ENCODE results near the gene KRTAP10-1. TPM values are rescaled to one million over a fixed set of nuclear protein-coding genes. Genes with fewer than 3 reads are reported as not detected.

The KRTAP10-1 gene
- total RNA-seq, 2 experiments from 2014 or later, result not detected

DNA sequence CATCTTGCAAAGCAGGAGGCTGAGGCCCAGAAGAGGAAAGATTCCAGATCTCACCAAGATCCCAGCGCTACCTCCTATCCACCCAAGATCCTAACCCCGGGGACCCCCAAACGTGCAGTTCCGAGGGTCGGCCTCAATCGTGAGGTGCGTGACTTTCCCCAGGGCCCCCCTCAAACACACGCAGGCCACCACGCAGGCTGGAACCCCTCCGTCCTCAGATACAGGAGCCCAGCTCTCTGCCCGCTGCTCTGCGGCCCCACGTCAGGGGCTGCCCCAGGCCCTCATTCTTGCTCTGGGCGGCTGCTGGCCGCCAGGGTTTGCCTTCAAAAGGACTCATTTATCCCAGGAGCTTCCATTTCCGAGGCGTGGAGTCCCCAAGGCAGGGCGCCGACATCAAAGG is 39.9 kb downstream of the KRTAP10-1 start:
- peaks cover 4% of the 10 kb centered on the region for H3K27me3 Mint-ChIP-seq

DNA sequence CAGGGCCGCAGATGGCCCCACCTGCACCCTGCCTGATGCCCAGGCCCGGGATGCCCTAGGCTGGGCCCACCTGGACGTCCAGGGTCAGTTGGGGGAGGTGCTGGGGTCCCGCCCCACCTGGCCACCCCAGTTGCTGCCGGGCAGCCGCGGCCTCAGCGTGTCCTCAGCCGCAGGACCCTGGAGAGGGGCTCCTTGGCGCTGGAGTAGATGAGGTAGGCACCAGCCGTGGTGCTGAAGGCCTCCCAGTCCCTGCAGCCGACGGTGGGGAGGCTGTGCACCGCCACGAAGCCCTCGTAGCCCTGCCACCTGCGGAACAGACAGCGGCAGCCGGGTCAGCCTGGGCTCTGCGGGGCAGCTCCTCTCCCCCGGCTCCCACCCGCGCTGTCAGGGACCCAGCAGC is 40.4 kb downstream of the KRTAP10-1 start:
- Mint-ChIP-seq H3K9me3 (no peaks in the 10 kb centered on the region), H3K27ac (no peak overlapping the region), H3K4me1 (peaks cover 2% of the 10 kb centered on the region), H3K27me3 (peaks cover 4% of the 10 kb centered on the region), H3K4me3 (no peak overlapping the region), H3K36me3 (no peaks in the 10 kb centered on the region)
- DNase-seq, result no peak

More for the DNA sequence above, 39.9 kb downstream of the KRTAP10-1 start:
- no peaks in the 10 kb centered on the region for H3K9me3 Mint-ChIP-seq
- no peak overlapping the region for H3K4me3 Mint-ChIP-seq
- H3K27ac Mint-ChIP-seq, result no peak overlapping the region
- peaks cover 2% of the 10 kb centered on the region for H3K4me1 Mint-ChIP-seq
- H3K36me3 Mint-ChIP-seq, result no peaks in the 10 kb centered on the region
- no peak for DNase-seq

DNA sequence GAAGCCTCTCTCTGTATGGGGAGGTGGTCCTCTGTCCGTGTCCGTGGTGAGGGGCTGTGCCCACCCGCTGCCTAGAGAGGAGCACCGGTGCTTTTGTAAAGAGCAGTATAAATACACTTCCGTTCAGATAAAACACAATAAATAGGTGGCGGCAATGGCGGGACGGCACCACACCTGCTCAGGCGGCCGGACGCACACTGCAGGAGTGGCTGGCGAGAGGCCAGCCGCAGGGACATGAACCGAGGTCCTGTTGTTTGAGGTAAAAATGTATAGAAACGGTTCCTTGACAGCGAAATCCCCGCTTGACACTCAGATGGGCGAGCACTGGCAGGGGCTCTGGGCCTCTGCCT is 40.8 kb downstream of the KRTAP10-1 start:
- Mint-ChIP-seq H3K27ac (no peak overlapping the region), H3K36me3 (peaks cover 1% of the 10 kb centered on the region), H3K27me3 (peaks cover 4% of the 10 kb centered on the region), H3K9me3 (no peaks in the 10 kb centered on the region), H3K4me1 (peaks cover 2% of the 10 kb centered on the region), H3K4me3 (no peak overlapping the region)
- no peak for DNase-seq

DNA sequence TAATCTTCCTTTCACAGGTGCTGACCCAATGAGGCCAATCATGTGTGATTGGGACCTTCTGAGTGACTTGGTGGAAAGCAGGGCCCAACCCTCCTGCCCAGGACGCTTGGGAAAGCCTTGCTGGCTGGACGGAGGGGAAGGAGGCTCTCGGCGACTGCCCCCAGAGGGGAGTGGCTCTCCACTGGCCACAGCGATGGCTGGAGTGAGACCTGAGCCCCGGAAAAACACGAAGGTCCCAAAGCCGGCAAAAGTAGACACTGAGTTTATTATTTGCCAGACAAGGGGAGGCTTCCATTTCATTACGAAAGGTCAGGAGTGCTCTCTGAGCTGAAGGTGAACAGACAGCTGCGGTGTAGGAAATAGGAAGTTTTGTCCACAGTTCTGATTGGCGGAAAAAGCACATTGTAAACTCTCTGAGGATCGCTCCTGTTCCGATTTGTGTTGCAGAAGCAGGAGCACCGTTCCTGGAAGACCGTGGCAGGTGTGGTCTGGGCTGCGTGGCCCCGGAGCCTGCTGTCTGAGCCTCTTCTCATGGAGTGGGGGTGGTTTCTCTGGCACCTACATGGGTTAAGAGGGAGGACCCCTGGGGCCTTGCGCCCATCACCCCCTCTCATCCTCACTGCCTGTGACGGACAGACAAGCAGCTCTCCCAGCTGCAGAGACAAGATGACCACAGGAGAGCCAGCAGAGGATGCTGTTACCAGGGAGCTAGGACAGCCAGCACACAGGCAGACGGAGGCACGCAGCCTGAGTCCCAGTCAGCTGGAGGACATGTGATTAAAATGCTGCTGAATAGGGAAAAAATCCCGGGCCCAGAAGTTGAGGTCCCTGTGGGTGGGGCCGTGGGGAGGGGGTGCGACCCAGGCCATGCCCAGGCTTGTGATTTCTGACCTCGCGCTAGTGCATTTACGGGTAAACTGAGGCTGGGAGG is 41.5 kb downstream of the KRTAP10-1 start:
- DNase-seq, result no peak
- H3K4me3 Mint-ChIP-seq, result no peak overlapping the region
- H3K4me1 Mint-ChIP-seq, result no peaks in the 10 kb centered on the region
- H3K9me3 Mint-ChIP-seq, result no peaks in the 10 kb centered on the region
- H3K36me3 Mint-ChIP-seq, result peaks cover 1% of the 10 kb centered on the region
- H3K27me3 Mint-ChIP-seq, result peaks cover 4% of the 10 kb centered on the region
- no peak overlapping the region for H3K27ac Mint-ChIP-seq

DNA sequence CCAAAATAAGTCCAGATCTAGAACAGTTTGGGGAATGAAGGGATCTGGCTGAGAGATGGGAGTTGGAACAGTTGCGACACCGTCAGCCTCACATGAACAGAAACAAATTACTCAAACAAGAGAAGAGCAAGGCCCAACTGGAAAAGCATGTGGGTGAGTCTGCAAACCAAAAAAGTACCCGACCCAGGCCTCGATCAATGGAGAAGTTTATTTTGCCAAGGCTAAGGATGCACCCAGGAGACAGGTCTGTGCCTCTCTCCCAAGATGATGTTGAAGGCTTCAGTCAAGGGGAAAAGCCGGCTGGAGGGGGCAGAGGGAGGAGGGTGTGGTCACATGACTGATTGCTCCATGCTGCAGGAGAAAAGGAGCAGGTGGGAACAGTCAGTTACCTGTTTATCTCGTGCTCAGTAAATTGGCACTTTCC is 42.3 kb downstream of the KRTAP10-1 start:
- Mint-ChIP-seq H3K27me3 (peaks cover 9% of the 10 kb centered on the region), H3K27ac (no peak overlapping the region), H3K4me1 (no peaks in the 10 kb centered on the region), H3K4me3 (no peak overlapping the region), H3K36me3 (peaks cover 4% of the 10 kb centered on the region), H3K9me3 (peaks cover 7% of the 10 kb centered on the region)
- no peak for DNase-seq

DNA sequence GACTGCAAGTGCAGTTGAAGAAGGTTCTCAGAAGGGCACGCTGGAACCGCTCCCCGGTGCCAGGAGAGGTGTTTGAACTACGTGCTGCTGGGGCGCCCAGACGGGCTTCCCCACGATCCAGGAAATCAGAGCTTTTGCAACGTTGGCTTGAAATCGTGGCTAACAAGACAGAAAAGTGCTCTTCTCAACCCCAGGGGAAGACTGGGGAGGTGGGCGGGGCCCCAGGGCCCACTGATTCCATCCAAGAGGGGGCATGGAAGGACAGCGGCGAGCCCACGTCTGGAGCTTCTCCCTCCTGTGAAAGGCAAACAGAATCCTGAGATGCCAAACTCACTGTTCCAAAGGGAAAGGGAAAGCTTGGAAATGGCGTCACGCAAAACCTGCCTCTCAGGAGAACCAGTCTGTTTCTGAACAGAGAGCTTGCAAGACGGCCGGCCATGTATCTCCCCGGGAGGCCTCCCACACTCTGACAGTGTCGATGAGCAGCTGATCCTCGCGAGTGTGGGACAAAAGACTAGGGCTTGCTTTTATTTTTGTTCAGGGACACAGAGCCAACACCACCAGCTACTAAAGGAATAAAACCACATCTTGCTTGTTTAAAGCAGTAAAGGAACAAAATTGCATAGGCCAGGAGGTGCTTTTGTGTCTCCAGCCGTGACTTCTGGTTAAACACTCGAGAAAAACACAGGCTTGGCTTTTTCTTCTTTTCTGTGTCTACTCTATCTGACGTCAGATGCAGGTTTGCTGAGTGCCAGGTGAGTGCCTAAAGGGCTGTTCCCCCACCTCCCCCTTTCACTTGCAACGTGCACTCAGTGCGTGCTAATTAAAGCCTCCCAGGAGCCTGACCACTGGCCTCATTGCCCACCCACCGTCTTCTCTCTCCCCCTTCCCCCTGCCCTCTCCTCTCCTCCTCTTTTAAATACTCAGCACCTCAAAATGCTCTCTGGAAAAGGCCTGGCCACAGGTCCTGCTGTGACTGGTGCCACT is 43.1 kb downstream of the KRTAP10-1 start:
- peaks cover 10% of the 10 kb centered on the region for H3K27me3 Mint-ChIP-seq
- no peak for DNase-seq
- no peak overlapping the region for H3K27ac Mint-ChIP-seq
- no peak overlapping the region for H3K4me3 Mint-ChIP-seq
- peaks cover 13% of the 10 kb centered on the region for H3K9me3 Mint-ChIP-seq
- H3K36me3 Mint-ChIP-seq, result peaks cover 6% of the 10 kb centered on the region
- H3K4me1 Mint-ChIP-seq, result no peaks in the 10 kb centered on the region

DNA sequence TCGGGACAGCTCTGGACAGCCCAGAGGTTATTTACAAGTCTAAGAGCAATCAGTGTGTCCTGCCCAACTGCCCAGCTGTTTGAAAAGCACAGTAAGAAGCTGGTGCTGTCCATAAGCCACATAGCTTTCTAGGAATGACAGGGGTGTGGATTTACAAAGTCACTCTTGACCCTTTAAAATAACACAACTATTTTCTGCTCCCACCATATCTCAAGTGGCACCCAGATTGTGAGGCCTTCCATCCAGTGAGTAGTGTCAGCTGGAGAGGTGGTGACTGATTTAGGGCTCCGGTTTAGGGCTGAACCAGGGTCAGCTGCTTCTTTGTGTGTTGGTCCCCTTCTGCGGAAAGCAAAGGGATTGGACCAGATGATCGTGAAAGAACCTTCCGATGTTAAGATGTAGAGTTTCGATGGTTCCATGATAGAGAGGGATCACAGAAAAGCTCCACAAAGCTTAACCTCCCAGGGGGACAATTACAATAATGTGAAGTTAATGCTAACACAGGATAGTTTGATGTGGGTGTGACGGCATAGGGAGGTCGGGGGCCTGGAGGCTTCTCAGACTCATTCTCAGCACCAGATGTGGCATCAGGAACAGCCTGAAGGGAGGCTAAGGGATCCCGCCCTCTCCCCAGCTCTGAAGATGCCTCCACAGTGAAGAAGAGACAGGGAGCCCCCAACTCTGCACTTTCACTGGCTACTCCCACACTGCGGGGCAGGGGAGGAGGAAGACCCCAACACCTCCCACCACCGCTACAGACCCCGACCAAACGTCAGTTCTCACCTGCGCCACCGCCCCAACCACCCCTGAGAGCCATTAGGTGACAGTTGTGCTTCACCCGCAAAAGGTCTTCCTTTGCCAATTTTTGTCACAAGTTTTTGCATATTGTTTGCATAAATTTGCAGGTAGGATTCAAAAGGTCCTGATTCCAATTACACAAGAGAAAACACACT is 44.1 kb downstream of the KRTAP10-1 start:
- peaks cover 10% of the 10 kb centered on the region for H3K27me3 Mint-ChIP-seq
- H3K4me3 Mint-ChIP-seq, result no peak overlapping the region
- peaks cover 6% of the 10 kb centered on the region for H3K36me3 Mint-ChIP-seq
- H3K27ac Mint-ChIP-seq, result no peak overlapping the region
- peaks cover 13% of the 10 kb centered on the region for H3K9me3 Mint-ChIP-seq
- H3K4me1 Mint-ChIP-seq, result no peaks in the 10 kb centered on the region
- no peak for DNase-seq

DNA sequence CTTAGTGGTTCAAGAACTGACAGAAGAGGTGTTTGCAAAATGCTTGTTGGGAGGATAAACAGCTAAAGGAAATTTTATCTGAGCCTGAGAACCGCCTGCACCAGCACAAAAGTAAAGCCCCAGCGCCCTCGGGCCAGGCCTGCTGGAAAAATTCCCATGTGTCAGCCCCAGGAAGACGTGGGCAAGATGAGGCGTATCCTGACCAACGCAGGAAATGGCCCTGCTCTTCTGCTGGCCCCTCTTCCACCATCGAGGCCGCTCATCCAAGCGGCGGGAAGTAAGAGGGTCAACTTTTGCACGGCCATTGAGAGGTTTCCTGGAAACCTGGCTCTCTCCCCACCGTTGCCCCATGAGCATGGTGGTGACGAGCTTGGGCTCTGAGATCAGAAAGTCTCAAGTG is 45.0 kb downstream of the KRTAP10-1 start:
- no peak overlapping the region for H3K27ac Mint-ChIP-seq
- no peak for DNase-seq
- peaks cover 10% of the 10 kb centered on the region for H3K27me3 Mint-ChIP-seq
- H3K4me3 Mint-ChIP-seq, result no peak overlapping the region
- peaks cover 6% of the 10 kb centered on the region for H3K36me3 Mint-ChIP-seq
- no peaks in the 10 kb centered on the region for H3K4me1 Mint-ChIP-seq
- peaks cover 13% of the 10 kb centered on the region for H3K9me3 Mint-ChIP-seq

DNA sequence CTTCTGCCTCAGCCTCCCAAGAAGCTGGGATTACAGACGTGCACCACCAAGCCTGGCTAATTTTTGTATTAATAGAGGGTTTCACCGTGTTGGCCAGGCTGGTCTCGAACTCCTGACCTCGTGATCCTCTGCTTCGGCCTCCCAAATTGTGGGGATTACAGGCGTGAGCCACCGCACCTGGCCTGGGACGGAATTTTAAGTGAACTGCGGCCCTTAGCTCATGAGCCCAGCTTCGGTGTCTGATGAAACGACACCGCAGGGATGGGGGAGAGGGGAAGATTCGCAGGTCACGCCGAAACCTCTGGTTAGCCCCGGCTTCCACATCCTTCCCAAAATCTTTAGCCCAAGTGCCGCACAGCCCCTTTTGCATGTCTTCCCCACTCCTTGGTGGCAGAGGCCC is 45.6 kb downstream of the KRTAP10-1 start:
- no peak for DNase-seq
- Mint-ChIP-seq H3K9me3 (peaks cover 13% of the 10 kb centered on the region), H3K4me3 (no peak overlapping the region), H3K27me3 (peaks cover 10% of the 10 kb centered on the region), H3K36me3 (peaks cover 6% of the 10 kb centered on the region), H3K4me1 (no peaks in the 10 kb centered on the region), H3K27ac (no peak overlapping the region)

DNA sequence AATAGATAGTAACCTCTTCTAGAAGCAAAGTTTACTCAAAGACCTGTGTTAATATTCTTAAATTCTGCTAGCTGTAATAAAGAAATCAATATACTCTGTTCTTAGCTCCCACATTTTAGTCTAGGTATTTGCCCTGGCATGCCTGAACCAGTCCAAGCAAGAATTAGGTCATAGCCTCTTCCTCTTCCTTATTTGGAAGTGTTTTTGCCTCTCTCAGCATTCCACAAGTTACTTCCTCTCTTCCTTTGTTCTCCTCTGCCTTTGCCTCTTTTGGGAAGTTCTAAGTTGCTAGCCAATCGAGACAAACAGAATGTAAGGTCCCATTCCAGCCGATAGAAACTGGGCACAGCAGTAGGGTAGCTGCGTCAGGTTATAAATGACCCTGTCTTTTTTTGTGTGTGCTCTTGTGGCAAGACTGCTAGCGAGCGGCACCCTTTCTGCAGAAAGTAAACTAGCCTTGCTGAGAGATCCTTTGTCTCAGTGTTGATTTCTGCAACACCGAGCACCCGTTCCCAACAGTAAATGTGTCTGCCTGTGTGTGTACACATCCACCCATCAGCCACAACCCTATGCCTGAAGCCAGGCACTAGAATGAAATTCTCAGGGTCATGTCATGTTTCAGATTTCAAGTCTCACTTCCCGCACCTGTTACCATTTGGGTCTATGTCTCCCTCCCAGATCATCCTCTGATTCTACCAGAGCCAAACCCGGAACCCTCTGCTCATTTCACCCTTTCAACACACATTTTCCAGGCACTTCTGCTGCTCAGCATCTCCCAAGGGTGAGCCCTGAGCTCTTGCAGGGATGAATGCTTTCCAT is 47.2 kb downstream of the KRTAP10-1 start:
- no peak for DNase-seq

DNA sequence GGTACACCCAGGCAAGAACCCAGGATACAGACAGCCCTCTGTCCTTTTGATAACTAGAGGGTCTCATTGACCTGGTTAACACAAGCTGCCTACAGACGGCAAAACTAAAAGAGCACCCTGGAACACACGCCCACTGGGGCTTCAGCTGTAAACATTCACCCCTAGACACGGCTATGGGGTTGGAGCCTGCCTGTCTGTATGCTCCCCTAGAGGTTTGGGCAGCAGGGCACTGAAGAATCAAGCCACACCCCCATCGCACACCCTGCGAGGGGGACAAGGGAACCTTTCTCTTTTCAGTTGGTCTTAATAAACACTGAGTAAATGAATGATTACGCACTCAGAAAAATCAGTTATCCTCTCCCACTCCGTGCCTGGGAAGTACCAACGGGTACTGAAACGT is 49.2 kb downstream of the KRTAP10-1 start:
- Mint-ChIP-seq H3K9me3 (peaks cover 13% of the 10 kb centered on the region), H3K4me3 (no peak overlapping the region), H3K36me3 (peaks cover 6% of the 10 kb centered on the region), H3K27me3 (peaks cover 10% of the 10 kb centered on the region), H3K4me1 (no peaks in the 10 kb centered on the region), H3K27ac (no peak overlapping the region)
- no peak for DNase-seq

More for the DNA sequence above, 47.2 kb downstream of the KRTAP10-1 start:
- H3K27ac Mint-ChIP-seq, result no peak overlapping the region
- no peak overlapping the region for H3K4me3 Mint-ChIP-seq
- peaks cover 10% of the 10 kb centered on the region for H3K27me3 Mint-ChIP-seq
- H3K4me1 Mint-ChIP-seq, result no peaks in the 10 kb centered on the region
- H3K36me3 Mint-ChIP-seq, result peaks cover 6% of the 10 kb centered on the region
- H3K9me3 Mint-ChIP-seq, result peaks cover 13% of the 10 kb centered on the region

DNA sequence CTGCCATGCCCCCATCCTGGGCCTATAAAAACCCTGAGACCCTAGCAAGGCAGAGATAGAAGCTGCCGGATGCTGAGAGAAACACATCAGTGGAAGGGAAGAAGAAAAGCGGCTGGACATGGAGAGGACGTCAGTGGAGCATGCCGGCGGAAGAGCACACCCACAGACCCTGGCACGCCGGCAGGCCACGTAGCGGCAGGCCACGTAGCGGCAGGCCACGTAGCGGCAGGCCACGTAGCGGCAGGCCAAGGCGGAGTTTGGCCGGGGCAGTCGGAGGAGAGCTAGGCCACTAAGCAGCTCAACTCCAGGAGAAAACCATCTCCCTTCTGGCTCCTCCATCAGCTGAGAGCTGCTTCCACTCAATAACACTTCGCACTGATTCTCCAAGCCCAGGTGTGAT is 49.6 kb downstream of the KRTAP10-1 start:
- no peak overlapping the region for H3K4me3 Mint-ChIP-seq
- DNase-seq, result no peak
- H3K27me3 Mint-ChIP-seq, result peaks cover 8% of the 10 kb centered on the region
- H3K27ac Mint-ChIP-seq, result no peak overlapping the region
- no peaks in the 10 kb centered on the region for H3K4me1 Mint-ChIP-seq
- peaks cover 13% of the 10 kb centered on the region for H3K9me3 Mint-ChIP-seq
- peaks cover 6% of the 10 kb centered on the region for H3K36me3 Mint-ChIP-seq

DNA sequence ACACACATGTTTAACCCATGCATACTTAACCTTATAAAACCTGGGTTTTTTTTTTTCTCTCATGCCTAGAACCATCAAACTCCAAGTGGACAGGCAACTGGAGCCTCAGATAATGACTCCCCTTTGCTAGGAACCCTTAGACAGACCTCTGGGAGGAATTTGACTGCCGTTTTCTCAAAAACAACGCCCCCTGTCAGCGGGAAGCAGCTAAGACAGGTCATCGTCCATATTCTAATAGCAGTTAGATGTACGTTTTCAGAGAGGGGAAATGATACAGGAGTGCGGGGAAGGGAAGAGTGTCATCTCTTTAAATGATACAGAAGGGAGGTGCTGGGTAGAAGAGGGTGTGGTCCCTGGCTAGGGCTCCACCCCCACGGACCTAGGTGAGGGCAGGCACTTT is 50.0 kb downstream of the KRTAP10-1 start:
- peaks cover 13% of the 10 kb centered on the region for H3K9me3 Mint-ChIP-seq
- no peak overlapping the region for H3K4me3 Mint-ChIP-seq
- H3K27me3 Mint-ChIP-seq, result peaks cover 6% of the 10 kb centered on the region
- no peak for DNase-seq
- H3K27ac Mint-ChIP-seq, result peak overlapping the region; percentile 18
- H3K4me1 Mint-ChIP-seq, result peaks cover 2% of the 10 kb centered on the region
- H3K36me3 Mint-ChIP-seq, result peaks cover 6% of the 10 kb centered on the region

All from activated naive CD8-positive, alpha-beta T cell treated with anti-CD3 and anti-CD28 coated beads for 36 hours (primary cell).